Ascending aorta (tissue), 2 donors: ENCODE data around the gene ABHD17A. TPM values are rescaled to one million over a fixed set of nuclear protein-coding genes. Genes with fewer than 3 reads are reported as not detected.

Source experiments
- DNase-seq, 2 donors: peaks; one replicate each; pipeline ENCODE4 v3.0.0-alpha.2; 2019; ENCODE audit warnings: low spot score in 2 of 2
- H3K27ac ChIP-seq, 2 donors: fragments of 200-600 bp; sonication (generic); one replicate each; pipeline ENCODE4 v1.5.1; 2016 to 2017; ENCODE audit warnings: mild to moderate bottlenecking in 1 of 2
- H3K27me3 ChIP-seq: fragments of 200-600 bp; sonication (generic); one replicate; pipeline ENCODE4 v1.5.1; 2017
- H3K36me3 ChIP-seq, 2 donors: fragments of 200-600 bp; sonication (generic); one replicate each; pipeline ENCODE4 v1.5.1; 2016
- H3K4me1 ChIP-seq, 2 donors: fragments of 200-600 bp; sonication (generic); one replicate each; pipeline ENCODE4 v1.5.1; 2016 to 2017; ENCODE audit warnings: mild to moderate bottlenecking in 1 of 2
- H3K4me3 ChIP-seq, 2 donors: fragments of 200-600 bp; sonication (generic); one replicate each; pipeline ENCODE4 v1.5.1; 2016 to 2017; ENCODE audit warnings: mild to moderate bottlenecking in 1 of 2
- H3K9me3 ChIP-seq, 2 donors: fragments of 200-600 bp; sonication (generic); one replicate each; pipeline ENCODE4 v1.5.1; 2016
- intact Hi-C: fragments of 100-400 bp; cut with DNase I; formaldehyde crosslinking; loops from one replicate; pipeline ENCODE4 v1.15.1; 2023
- total RNA-seq: library from RNA; depleted of rRNA; stranded (reverse); fragments of >200 nt; gene quantifications from one replicate; pipeline ENCODE4 v1.1.0, GENCODE V29; 2016
- TF ChIP-seq, protein P1 (sequence below), 3 experiments: fragments of 200-600 bp in 2 of 3; fragments of 450-650 bp in 1 of 3; sonication (generic) in 2 of 3; IDR thresholded peaks; one replicate each; pipeline ENCODE4 v1.5.1; 2016 to 2019; ENCODE audit warnings: antibody characterized with exemption in 3 of 3, mild to moderate bottlenecking in 1 of 3, moderate library complexity in 1 of 3

ABHD17A gene
- total RNA-seq, 1 donor from 2014 or later, result 278 TPM

DNA sequence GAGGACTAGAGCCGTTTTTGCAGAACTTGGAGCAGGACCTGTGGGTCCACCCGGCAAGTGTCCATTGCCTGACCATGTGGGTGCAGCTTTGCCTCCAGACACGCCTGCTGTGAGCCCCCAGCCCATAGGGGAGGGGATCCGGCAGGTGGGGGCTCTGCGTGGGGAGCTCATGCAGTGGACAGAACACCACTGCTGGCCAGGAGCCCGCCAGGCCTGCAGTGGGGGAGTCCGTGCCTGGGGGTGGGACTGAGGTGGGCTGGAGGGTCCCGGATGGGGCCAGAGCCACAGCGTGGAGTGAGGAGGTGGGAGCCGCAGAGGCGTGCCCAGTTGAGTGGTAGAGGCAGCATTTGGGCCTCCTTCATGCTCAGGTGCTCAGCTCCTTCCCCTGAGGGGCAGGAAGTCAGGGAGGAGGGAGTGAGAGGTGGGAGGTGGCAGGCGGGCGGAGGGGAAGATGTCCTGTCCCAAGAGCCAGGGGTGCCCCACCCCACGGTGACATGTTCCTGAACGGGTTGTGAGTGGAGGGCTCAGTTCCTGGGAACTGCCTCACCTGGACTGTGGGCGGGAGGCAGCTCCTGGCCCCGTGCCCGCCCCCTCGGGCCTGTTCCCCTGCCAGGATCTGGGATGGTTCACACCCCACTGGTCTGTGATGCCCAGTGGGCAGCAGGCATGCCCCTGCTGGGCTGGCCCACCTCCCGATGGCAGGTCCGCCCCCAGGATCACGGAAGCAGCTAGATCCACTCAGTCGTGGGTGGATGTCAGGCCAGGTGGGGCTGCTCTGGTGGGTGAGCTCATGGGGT is 28.7 kb upstream of the ABHD17A start:
- no peak overlapping the region for H3K4me3 ChIP-seq
- H3K27ac ChIP-seq, result no peak overlapping the region
- peaks cover 36 to 39% of the 10 kb centered on the region in 2 donors for H3K36me3 ChIP-seq
- H3K9me3 ChIP-seq, result no peaks in the 10 kb centered on the region
- intact Hi-C loops, result no loop called here
- H3K27me3 ChIP-seq, result no peaks in the 10 kb centered on the region
- no peak for DNase-seq
- H3K4me1 ChIP-seq, result no peaks in the 10 kb centered on the region
- TF ChIP-seq, protein P1, sequence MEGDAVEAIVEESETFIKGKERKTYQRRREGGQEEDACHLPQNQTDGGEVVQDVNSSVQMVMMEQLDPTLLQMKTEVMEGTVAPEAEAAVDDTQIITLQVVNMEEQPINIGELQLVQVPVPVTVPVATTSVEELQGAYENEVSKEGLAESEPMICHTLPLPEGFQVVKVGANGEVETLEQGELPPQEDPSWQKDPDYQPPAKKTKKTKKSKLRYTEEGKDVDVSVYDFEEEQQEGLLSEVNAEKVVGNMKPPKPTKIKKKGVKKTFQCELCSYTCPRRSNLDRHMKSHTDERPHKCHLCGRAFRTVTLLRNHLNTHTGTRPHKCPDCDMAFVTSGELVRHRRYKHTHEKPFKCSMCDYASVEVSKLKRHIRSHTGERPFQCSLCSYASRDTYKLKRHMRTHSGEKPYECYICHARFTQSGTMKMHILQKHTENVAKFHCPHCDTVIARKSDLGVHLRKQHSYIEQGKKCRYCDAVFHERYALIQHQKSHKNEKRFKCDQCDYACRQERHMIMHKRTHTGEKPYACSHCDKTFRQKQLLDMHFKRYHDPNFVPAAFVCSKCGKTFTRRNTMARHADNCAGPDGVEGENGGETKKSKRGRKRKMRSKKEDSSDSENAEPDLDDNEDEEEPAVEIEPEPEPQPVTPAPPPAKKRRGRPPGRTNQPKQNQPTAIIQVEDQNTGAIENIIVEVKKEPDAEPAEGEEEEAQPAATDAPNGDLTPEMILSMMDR (IDR thresholded peaks at IDR 0.05), result no peak

DNA sequence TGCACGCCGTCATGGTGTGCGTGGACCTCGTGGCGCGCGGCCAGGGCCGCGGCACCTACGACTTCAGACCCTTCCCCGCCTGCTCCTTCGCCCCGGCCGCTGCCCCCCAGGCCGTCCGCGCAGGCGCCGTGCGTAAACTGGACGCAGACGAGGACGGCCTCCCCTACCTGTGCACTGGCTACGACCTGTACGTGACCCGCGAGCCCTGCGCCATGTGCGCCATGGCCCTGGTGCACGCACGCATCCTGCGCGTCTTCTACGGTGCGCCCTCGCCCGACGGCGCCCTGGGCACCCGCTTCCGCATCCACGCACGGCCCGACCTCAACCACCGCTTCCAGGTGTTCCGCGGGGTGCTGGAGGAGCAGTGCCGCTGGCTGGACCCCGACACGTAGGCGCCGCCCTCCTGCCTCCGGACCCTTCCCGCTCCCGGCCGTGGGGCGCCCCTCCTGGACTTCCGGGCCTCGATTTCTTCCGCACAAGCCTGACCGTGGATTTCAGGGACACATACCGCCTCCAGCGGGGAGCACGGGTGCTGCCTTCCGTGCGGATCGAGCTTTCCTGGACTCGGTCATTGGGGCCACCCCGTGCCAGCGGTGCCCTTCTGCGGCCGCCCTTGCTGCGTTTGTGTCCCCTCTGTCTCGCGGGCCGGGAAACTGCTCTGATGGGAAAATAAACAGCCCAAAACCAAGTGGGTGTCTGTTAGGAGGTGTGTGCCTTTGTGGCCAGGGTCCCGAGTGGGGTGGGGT is 27.6 kb upstream of the ABHD17A start:
- Histone ChIP-seq H3K9me3 (no peaks in the 10 kb centered on the region), H3K4me3 (no peak overlapping the region), H3K36me3 (peaks cover 27 to 29% of the 10 kb centered on the region in 2 donors)

DNA sequence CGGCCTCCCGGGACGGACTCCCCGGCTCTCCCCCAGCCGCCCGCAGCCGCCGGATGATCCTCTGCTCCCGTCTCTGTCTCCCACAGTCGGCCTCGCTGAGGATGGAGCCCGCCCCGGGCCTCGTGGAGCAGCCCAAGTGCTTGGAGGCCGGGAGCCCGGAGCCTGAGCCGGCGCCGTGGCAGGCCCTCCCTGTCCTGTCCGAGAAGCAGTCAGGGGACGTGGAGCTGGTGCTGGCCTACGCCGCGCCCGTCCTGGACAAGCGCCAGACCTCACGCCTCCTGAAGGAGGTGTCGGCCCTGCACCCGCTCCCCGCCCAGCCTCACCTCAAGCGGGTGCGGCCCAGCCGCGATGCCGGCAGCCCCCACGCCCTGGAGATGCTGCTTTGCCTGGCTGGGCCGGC is 26.7 kb upstream of the ABHD17A start:
- intact Hi-C loops, result no loop called here

More for the DNA sequence above, 27.6 kb upstream of the ABHD17A start:
- DNase-seq, result no peak
- Histone ChIP-seq H3K4me1 (no peaks in the 10 kb centered on the region), H3K27ac (no peak overlapping the region), H3K27me3 (no peaks in the 10 kb centered on the region)
- TF ChIP-seq, protein P1 (IDR thresholded peaks at IDR 0.05), result no peak
- intact Hi-C loops, result no loop called here

DNA sequence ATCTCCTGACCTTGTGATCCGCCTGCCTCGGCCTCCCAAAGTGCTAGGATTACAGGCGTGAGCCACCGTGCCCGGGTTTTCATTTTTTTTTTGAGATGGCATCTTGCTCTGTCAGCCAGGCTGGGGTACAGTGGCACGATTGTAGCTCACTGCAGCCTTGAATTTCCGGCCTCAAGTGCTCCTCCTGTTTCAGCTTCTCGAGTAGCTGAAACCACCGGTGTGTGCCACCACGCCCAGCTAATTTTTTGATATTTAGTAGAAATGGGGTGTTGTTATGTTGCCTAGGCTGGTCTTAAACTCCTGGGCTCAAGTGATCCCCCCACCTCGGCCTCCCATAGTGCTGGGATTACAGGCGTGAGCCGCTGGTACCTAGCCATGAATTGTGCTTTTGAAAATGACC is 25.8 kb upstream of the ABHD17A start:
- peaks cover 22 to 23% of the 10 kb centered on the region in 2 donors for H3K36me3 ChIP-seq
- no peaks in the 10 kb centered on the region for H3K27me3 ChIP-seq
- no peak overlapping the region for H3K4me3 ChIP-seq
- H3K9me3 ChIP-seq, result no peaks in the 10 kb centered on the region
- no peak overlapping the region for H3K27ac ChIP-seq
- intact Hi-C loops, result no loop called here
- TF ChIP-seq, protein P1 (IDR thresholded peaks at IDR 0.05), result no peak
- DNase-seq, result no peak
- H3K4me1 ChIP-seq, result peaks cover 0 to 5% of the 10 kb centered on the region in 2 donors

More for the DNA sequence above, 26.7 kb upstream of the ABHD17A start:
- no peaks in the 10 kb centered on the region for H3K27me3 ChIP-seq
- no peak overlapping the region for H3K27ac ChIP-seq
- H3K4me1 ChIP-seq, result no peaks in the 10 kb centered on the region
- no peak overlapping the region for H3K4me3 ChIP-seq
- H3K36me3 ChIP-seq, result peaks cover 22 to 23% of the 10 kb centered on the region in 2 donors
- H3K9me3 ChIP-seq, result no peaks in the 10 kb centered on the region
- TF ChIP-seq, protein P1 (IDR thresholded peaks at IDR 0.05), result no peak
- no peak for DNase-seq

DNA sequence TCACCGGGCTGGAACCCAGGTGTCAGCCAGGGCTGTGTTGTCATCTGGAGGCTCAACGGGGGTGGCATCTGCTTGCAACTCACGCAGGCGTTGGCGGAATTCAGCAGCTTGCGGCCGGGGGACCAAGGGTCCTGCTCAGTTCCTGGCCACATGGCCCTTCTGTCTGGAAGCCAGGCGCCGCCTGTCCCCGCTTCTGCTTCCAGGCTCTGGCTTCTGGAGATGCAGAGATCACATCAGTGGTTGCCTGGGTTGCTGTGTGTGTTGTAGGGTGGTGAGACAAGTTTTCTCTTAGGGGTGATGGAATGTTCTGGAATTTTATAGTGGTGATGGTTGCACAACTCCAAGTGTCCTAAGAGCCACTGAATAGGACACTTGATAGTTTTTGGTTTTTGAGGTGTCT is 24.9 kb upstream of the ABHD17A start:
- intact Hi-C loops, result no loop called here
- DNase-seq, result no peak
- no peak overlapping the region for H3K27ac ChIP-seq
- H3K9me3 ChIP-seq, result no peaks in the 10 kb centered on the region
- H3K27me3 ChIP-seq, result no peaks in the 10 kb centered on the region
- peaks cover 22 to 23% of the 10 kb centered on the region in 2 donors for H3K36me3 ChIP-seq
- H3K4me3 ChIP-seq, result no peak overlapping the region
- peaks cover 2 to 8% of the 10 kb centered on the region in 2 donors for H3K4me1 ChIP-seq
- TF ChIP-seq, protein P1 (IDR thresholded peaks at IDR 0.05), result no peak
